ENCODE data around the gene COL4A1.

COL4A1 gene

DNA sequence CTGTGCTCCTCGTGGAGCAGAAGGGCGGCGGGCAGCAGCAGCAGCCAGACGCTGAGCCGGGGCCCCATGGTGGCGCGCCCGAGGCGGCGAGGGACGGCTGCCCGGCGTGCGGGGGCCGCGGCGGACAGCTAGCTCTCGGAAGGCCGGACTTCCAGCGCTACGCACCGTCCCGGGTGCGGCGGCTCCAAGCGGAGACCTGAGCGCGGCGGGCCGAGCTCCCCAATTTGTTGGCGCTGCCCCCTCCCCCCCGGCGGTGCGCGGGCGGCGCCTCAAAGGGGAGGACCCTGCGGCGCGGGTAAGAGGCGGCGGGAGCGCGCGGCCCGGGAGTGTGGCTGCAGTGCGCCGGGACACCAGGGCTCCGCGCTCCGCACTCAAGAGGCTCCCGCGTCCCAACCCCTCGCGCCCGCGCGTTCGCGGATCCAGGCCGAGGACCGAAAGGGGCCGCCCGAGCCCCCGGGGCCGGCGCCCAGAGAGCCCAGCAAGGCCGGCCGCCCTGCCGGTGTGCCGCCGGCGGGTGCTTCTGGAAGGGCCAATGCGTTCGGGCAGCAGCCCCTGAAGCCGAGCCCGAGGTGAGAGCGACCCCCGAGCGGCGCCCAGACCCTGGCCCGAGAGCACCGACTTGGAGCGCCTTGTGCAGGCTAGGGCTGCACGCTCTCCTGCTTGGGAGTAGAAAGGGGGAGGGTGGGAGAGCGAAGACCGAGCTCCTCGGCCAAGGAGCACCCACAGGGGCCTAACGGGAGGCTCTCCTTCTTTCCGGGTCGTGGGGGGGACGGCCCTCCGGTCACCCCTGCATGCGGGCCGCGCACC is at the start of gene COL4A1, which contains the start of gene COL4A2:
COL4A1 (minus strand) TSS at position 198 of the 807 bp plus-strand sequence; CDS start at position 68, 130 bp downstream.
COL4A2 (plus strand) TSS at position 325 of the 807 bp plus-strand sequence. CDS start 620 bp downstream, outside the sequence.
- DNase-seq (ENCODE audit: low read depth, low spot score) = peak; percentile 76

DNA sequence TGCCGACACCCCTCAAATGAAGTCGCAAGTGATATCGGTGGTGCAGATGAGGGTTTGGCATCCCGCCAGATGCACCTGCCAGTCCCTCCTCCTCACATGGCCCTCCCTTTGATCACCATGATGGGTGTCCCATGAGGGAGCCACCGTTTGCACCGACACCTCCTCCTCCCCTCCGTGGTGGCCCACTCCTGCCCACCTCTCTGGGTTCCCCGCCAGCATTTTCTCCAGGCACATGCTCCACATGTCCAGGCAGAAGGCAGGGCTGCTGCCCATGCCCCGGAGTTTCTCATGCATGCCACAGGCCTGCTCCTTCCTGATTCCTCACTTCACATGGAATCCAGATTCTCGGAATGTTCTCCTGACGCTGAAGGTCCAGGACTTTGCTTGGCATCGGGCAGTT is 49.4 kb upstream of the COL4A1 start:
- no peak for DNase-seq (ENCODE audit: low read depth, low spot score)

DNA sequence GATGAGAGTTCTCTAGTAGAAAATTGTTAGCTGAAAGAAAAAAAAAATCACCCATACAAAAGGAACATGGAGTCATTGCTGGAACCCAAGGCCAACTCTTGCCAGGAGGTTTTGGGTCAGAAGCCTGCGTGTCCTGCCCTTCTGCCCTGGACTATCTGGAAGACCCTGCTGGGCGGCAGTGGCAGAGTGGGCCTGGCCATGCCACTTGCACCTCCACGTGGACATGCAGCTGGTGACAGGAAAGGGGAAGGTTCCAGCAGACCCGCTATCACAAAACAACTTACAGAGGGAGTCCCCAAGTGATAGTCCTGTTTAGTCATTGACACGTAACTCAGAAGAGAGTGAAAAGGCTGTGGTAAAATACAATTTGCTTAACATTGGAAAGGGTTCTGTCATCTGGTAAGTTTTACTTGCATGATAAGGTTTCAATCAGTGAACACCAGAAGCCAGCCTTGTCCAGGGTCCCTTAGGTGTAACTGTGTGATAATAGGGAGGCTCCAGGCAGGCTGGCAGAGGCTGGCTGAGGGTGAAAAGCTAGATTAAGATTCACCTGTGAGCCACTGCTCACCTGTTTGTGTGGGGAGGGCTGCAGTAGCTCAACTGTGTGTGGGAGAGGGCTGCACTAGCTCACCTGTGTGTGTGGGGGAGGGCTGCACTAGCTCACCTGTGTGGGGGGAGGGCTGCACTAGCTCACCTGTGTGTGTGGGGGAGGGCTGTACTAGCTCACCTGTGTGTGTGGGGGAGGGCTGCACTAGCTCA is 47.9 kb upstream of the COL4A1 start:
- no peak for DNase-seq (ENCODE audit: low read depth, low spot score)

DNA sequence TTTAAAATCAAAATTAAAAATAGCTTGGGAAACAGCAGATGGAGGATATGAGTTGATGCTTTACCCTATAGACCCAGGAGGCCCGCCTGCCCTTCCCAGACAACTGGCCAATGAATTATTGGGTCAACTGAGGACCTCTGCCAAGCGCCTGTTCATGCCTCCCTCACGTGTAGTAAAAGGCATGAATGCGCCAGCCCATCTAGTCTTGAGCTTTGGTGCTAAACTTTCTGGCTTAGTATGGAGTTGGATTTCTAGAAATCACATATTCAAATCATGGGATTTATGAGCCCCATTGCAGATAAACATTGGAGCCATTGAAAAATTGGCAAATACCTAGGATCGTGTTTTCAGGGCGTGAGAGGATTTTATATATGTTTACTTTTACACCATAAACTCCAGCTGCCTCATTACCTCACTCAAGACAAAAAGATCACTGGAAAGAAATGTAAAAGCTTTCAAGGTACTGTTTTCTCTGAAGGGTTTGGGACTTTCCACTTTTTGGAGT is 47.2 kb upstream of the COL4A1 start:
- DNase-seq (ENCODE audit: low read depth, low spot score) = no peak

GRCh38 chr13:110353339-110353977 is 46.5 kb upstream of the COL4A1 start:
- no peak for DNase-seq (ENCODE audit: low read depth, low spot score)

- DNase-seq (ENCODE audit: low read depth, low spot score) = no peak
Measured at GRCh38 chr13:110352735-110353134, 45.8 kb upstream of the COL4A1 start.

- no peak for DNase-seq (ENCODE audit: low read depth, low spot score)
Measured at GRCh38 chr13:110351636-110352420, 44.9 kb upstream of the COL4A1 start.

GRCh38 chr13:110350509-110350908 is 43.6 kb upstream of the COL4A1 start:
- no peak for DNase-seq (ENCODE audit: low read depth, low spot score)

- no peak for DNase-seq (ENCODE audit: low read depth, low spot score)
Measured at GRCh38 chr13:110350049-110350448, 43.1 kb upstream of the COL4A1 start.

DNA sequence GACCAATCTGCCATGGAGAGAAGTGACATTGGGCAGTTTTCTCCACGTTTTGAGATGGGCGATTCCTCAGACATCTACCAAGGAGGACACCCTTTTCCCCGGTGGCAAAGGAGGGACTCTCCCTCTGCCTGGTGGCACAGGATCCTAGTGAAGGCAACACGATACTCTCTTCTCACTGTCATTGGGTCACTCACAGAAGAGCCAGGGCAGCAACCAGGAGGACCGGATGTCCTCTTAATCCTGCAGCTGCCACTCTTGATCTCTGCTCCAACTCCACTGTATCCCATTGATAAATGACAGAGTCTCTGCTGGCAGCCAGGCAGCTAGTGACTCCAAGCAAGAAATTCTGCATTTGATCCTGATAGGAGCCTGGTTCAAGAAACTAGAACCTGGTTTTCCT is 42.3 kb upstream of the COL4A1 start:
- DNase-seq (ENCODE audit: low read depth, low spot score) = no peak

DNA sequence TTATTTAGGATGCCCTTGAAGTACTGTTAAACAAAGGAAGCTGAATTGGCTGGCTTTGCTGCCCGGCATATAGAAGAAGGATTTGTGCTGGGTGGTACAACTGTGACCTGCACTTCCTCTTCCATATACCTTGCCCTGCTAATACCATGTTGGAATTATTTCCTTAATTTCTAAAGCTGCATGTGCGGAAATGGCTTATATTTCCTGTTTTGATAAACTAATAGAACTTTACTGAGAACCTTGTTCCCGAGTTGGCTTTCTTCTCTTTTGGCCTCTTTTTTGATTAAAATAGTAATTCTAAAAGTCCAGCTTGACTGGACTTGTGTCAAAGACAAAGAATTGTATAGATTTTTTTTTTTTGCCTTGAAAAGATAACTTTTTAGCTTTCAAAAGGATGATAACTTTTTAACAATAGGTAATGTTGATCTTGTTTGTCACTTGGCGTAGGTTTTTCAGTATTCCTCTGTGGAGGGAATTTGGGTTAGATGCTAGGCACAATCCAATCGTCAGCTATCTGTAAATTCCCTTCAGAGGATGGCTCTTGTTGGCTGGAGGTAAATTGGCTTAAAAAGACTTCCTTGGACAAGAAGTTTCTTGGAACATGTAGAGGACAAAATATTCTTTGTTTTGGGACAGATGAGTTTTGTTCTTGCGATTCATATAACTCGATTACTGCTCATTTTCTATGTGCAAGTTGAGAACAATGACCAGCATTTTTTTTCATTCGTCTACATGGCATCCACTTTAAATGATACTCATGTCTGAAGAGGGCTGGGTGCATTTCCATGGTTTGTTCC is 41.5 kb upstream of the COL4A1 start:
- DNase-seq (ENCODE audit: low read depth, low spot score) = no peak

GRCh38 chr13:110347535-110348308 is 40.8 kb upstream of the COL4A1 start:
- no peak for DNase-seq (ENCODE audit: low read depth, low spot score)

DNA sequence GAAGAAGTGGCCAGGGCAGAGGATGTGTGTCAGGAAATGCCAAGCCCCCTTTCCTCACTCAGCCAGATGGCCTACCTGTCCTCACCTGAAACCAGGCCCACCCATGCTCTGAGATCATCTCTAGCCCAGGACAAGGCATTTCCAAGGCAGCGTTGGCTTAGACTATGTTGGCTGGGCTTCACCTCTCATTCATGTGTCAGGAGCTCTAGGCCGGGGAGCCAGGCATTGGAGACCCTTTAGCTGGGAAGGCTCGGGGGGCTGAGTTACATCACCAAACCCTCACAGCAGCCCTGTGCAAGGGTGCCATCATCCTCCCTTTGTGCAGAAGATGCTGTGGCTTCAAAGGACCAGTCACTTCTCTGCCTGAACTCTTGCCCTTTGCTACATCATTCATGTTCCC is 40.1 kb upstream of the COL4A1 start:
- no peak for DNase-seq (ENCODE audit: low read depth, low spot score)

GRCh38 chr13:110346661-110347067 is 39.7 kb upstream of the COL4A1 start:
- DNase-seq (ENCODE audit: low read depth, low spot score) = no peak

DNA sequence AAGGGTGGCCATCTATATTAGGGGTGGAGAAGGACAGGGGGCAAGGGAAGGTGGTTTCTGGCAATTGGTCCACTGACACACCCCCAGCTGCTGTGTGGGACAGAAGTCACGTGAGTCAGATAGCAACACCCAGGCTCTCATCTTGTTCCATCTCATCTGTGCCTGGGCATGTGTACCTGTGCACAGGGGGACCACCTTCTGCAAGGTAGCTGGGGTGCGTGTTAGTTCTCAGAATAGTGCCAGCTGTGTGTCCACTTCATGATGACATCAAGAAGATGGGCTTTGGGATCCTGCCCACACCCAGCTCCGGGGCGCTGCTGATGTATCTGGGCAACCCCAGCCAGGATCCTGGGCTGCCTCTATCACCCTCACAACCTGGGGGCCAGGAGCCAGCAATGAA is 38.7 kb upstream of the COL4A1 start:
- DNase-seq (ENCODE audit: low read depth, low spot score) = no peak

- DNase-seq (ENCODE audit: low read depth, low spot score) = no peak
Measured at GRCh38 chr13:110345266-110345665, 38.3 kb upstream of the COL4A1 start.

DNA sequence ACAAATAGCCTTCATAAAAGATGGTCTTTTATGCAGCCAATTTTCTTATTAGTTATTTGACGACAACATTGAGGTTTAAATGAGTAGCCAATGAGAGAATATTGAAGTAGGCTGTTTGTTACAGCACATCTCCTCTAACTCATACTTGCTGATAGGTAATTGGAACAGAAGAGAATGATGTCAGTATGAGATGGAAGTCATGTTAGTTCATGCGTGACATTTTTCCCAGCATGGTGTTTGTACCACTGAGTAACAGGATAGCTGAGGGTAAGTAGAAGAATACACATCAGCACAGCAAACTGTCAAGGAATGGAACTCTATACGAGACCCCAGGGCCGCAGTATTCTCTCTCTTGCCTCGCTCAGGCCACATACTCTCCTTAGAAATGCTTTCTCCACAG is 37.4 kb upstream of the COL4A1 start:
- DNase-seq (ENCODE audit: low read depth, low spot score) = no peak

GRCh38 chr13:110343241-110343865 is 36.4 kb upstream of the COL4A1 start:
- DNase-seq (ENCODE audit: low read depth, low spot score) = no peak

DNA sequence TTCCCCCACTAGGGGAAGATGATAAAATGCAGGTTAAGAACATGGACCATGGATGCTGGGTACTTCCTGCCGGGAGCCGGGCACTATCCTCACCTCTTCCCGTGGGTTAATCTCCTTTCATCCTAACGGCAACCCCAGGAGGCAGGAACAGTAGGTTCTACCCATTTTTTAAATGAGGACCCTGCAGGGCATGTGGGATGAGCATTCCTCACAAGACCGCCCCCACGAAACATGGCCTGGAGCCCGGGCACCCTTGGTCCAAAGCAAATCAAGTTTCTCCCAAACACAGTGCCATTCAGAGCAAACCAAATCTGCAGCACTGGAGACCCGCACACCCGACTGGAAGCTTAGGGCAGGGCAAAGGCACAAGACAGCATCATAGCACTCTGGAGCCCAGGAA is 35.5 kb upstream of the COL4A1 start:
- DNase-seq (ENCODE audit: low read depth, low spot score) = no peak

All from brain pericyte (primary cell).